Liver (tissue), 9 donors: ENCODE measurements around the gene MED6. TPM values are rescaled to one million over a fixed set of nuclear protein-coding genes. Genes with fewer than 3 reads are reported as not detected.

Source experiments
- DNase-seq: peaks from one replicate; pipeline ENCODE4 v3.0.0-alpha.2; 2017; ENCODE audit warnings: low spot score
- H3K27ac ChIP-seq, 2 donors: one replicate each; pipeline ENCODE4 v1.7.0; 2013; ENCODE audit warnings: inconsistent platforms in 2 of 2, low read length in 2 of 2, control low read depth in 1 of 2, low read depth in 1 of 2, mild to moderate bottlenecking in 1 of 2
- H3K27me3 ChIP-seq, 4 donors: one replicate each; pipeline versions ENCODE4 v1.6.1 to v1.7.0; 2013; ENCODE audit warnings: low read length in 3 of 4, inconsistent platforms in 1 of 4, mild to moderate bottlenecking in 1 of 4, moderate library complexity in 1 of 4; ENCODE audit not compliant: control insufficient read depth in 4 of 4, insufficient read depth in 4 of 4
- H3K36me3 ChIP-seq, 4 donors: one replicate each; pipeline versions ENCODE4 v1.6.1 to v1.7.0; 2013; ENCODE audit warnings: low read length in 3 of 4, mild to moderate bottlenecking in 3 of 4, low read depth in 1 of 4, moderate library complexity in 1 of 4; ENCODE audit not compliant: control insufficient read depth in 4 of 4, insufficient read depth in 3 of 4
- H3K4me1 ChIP-seq, 4 donors: one replicate each; pipeline versions ENCODE4 v1.6.1 to v1.7.0; 2013; ENCODE audit warnings: low read length in 3 of 4, mild to moderate bottlenecking in 3 of 4, moderate library complexity in 1 of 4; ENCODE audit not compliant: control insufficient read depth in 4 of 4, insufficient read depth in 4 of 4
- H3K4me3 ChIP-seq, 3 donors: one replicate each; pipeline versions ENCODE4 v1.6.1 to v1.7.0; 2013; ENCODE audit warnings: low read length in 3 of 3, control low read depth in 1 of 3, low read depth in 1 of 3, mild to moderate bottlenecking in 1 of 3
- H3K9ac ChIP-seq, 2 donors: one replicate each; pipeline ENCODE4 v1.7.0; 2013; ENCODE audit warnings: low read length in 2 of 2, mild to moderate bottlenecking in 2 of 2, moderate library complexity in 2 of 2, control low read depth in 1 of 2, low read depth in 1 of 2
- H3K9me3 ChIP-seq, 4 donors: one replicate each; pipeline versions ENCODE4 v1.6.1 to v1.7.0; 2013; ENCODE audit warnings: low read length in 3 of 4; ENCODE audit not compliant: control insufficient read depth in 4 of 4
- ATF3 ChIP-seq: IDR thresholded peaks from 2 replicates; pipeline ENCODE4 v1.6.1; 2016; ENCODE audit warnings: antibody characterized with exemption
- CTCF ChIP-seq: fragments of 150-350 bp; IDR thresholded peaks from 2 replicates; pipeline ENCODE4 v1.5.1; 2017; ENCODE audit warnings: improper control_type of control experiment, low read depth, low read length; ENCODE audit not compliant: missing input control
- EGR1 ChIP-seq, 2 donors: IDR thresholded peaks; 2 replicates each; pipeline ENCODE4 v1.6.1; 2016 to 2018; ENCODE audit warnings: antibody characterized with exemption in 2 of 2, low read depth in 2 of 2
- FOXA1 ChIP-seq: IDR thresholded peaks from 2 replicates; pipeline ENCODE4 v1.6.1; 2016; ENCODE audit warnings: antibody characterized with exemption
- FOXA2 ChIP-seq: IDR thresholded peaks from 2 replicates; pipeline ENCODE4 v1.6.1; 2016; ENCODE audit warnings: antibody characterized with exemption
- GABPA ChIP-seq, 2 donors: IDR thresholded peaks in 1 of 2; conservative IDR thresholded peaks in 1 of 2; 2 replicates each; pipeline ENCODE4 v1.6.1; 2016; ENCODE audit warnings: antibody characterized with exemption in 2 of 2, mild to moderate bottlenecking in 1 of 2, moderate library complexity in 1 of 2
- HNF4G ChIP-seq: IDR thresholded peaks from 2 replicates; pipeline ENCODE4 v1.6.1; 2016; ENCODE audit warnings: antibody characterized with exemption
- JUND ChIP-seq, 2 donors: IDR thresholded peaks; 2 replicates each; pipeline ENCODE4 v1.6.1; 2016; ENCODE audit warnings: antibody characterized with exemption in 2 of 2
- MAX ChIP-seq: IDR thresholded peaks from 2 replicates; pipeline ENCODE4 v1.6.1; 2016; ENCODE audit warnings: antibody characterized with exemption
- RAD21 ChIP-seq, 2 donors: IDR thresholded peaks; 2 replicates each; pipeline ENCODE4 v1.6.1; 2016; ENCODE audit warnings: antibody characterized with exemption in 2 of 2, mild to moderate bottlenecking in 2 of 2
- REST ChIP-seq: IDR thresholded peaks from 2 replicates; pipeline ENCODE4 v1.6.1; 2016; ENCODE audit warnings: antibody characterized with exemption, mild to moderate bottlenecking
- RXRA ChIP-seq, 2 donors: IDR thresholded peaks; 2 replicates each; pipeline ENCODE4 v1.6.1; 2017 to 2018; ENCODE audit warnings: antibody characterized with exemption in 2 of 2, mild to moderate bottlenecking in 1 of 2
- TAF1 ChIP-seq: conservative IDR thresholded peaks from 2 replicates; pipeline ENCODE4 v1.6.1; 2016; ENCODE audit warnings: antibody characterized with exemption, mild to moderate bottlenecking
- YY1 ChIP-seq: IDR thresholded peaks from 2 replicates; pipeline ENCODE4 v1.6.1; 2016; ENCODE audit warnings: antibody characterized with exemption, mild to moderate bottlenecking
- ZBTB33 ChIP-seq: IDR thresholded peaks from 2 replicates; pipeline ENCODE4 v1.6.1; 2016; ENCODE audit warnings: antibody characterized with exemption
- WGBS: extraction: QIAGEN DNeasy Blood & Tissue Kit; methylation state at CpG from one replicate; pipeline ENCODE4 v1.1.7; 2013; 5-methylcytosine and 5-hydroxymethylcytosine counted together
- polyA plus RNA-seq, 2 donors: library from polyadenylated mRNA; stranded (reverse) in 1 of 2; unstranded in 1 of 2; fragments of 200-250 nt in 1 of 2; fragments of >200 nt in 1 of 2; fragmentation: Nextera tagmentation in 1 of 2; extraction: Ambion mirVana in 1 of 2; gene quantifications; one replicate each; pipeline versions ENCODE4 v1.2.1 to v1.2.3, GENCODE V29; 2013 to 2015
- total RNA-seq, 2 donors: library from RNA; depleted of rRNA; stranded (reverse); fragments of >200 nt; gene quantifications; one replicate each; pipeline ENCODE4 v1.2.3, GENCODE V29; 2014
- donor health status: healthy.
- donor health status: healthy.
- donor health status: healthy.
- donor health status: healthy.
- donor health status: healthy.

MED6 gene
- total and polyA plus RNA-seq, 4 donors: 10.4 to 21.3 (median 15.2) TPM

- Histone ChIP-seq H3K4me3 (no peak overlapping the region), H3K27ac (no peak overlapping the region), H3K27me3 (no peaks in the 10 kb centered on the region), H3K9ac (no peak overlapping the region), H3K36me3 (peaks cover 1 to 24% (median 13%) of the 10 kb centered on the region in 4 donors), H3K9me3 (no peaks in the 10 kb centered on the region), H3K4me1 (no peaks in the 10 kb centered on the region)
- TF ChIP-seq FOXA1 (no peak), FOXA2 (no peak), JUND (IDR thresholded peaks at IDR 0.05) (no peak), EGR1 (IDR thresholded peaks at IDR 0.05; ENCODE audit: low read depth in 2 of 2) (no peak), REST (no peak), CTCF (peak; percentile 62), RAD21 (IDR thresholded peaks at IDR 0.05) (peak; percentile 75 to 87), GABPA (IDR thresholded peaks at IDR 0.05 in 1 of 2, conservative IDR thresholded peaks at IDR 0.05 in 1 of 2) (no peak)
- WGBS: 60% methylated on average over 2 of the region's 2 CpGs
- DNase-seq: no peak
Measured at GRCh38 chr14:70567791-70568190, 32.7 kb downstream of the MED6 start.

DNA sequence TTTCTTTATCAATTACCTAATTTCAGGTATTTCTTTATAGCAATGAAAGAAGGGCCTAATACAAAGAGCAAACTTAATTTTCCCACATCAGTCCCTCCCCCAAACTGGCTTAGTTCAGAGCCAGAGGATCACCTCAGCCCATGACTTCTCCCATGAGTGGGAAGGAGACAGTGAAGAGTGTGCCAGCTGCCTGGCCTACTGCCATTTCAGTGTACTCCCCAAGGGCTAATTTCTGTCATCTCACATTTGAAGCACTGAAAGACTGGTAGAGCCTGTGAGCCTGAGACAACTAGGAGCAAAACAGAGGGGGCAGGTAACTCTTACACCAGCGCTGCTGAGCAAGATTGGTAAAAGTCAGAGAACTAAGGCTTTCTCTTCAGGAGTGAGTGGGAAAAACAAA, 36.6 kb downstream of the MED6 start:
- Histone ChIP-seq H3K9me3 (peaks cover 0 to 6% (median 0%) of the 10 kb centered on the region in 4 donors), H3K4me3 (no peak overlapping the region), H3K36me3 (peaks cover 1 to 28% (median 22%) of the 10 kb centered on the region in 4 donors), H3K4me1 (no peaks in the 10 kb centered on the region), H3K27ac (no peak overlapping the region), H3K9ac (no peak overlapping the region), H3K27me3 (no peaks in the 10 kb centered on the region)
- no peak for DNase-seq
- 100% methylated on average over 1 of the region's 1 CpG for WGBS
- TF ChIP-seq CTCF: no peak
- TF ChIP-seq HNF4G: no peak
- no peak for TF ChIP-seq FOXA2
- no peak for TF ChIP-seq TAF1
- TF ChIP-seq ATF3: no peak
- TF ChIP-seq MAX: no peak
- no peak for TF ChIP-seq REST
- no peak for TF ChIP-seq FOXA1
- TF ChIP-seq ZBTB33: no peak
- TF ChIP-seq EGR1 (IDR thresholded peaks at IDR 0.05; ENCODE audit: low read depth in 2 of 2): no peak
- no peak for TF ChIP-seq YY1
- no peak for TF ChIP-seq RAD21 (IDR thresholded peaks at IDR 0.05)
- TF ChIP-seq RXRA (IDR thresholded peaks at IDR 0.05): no peak
